ENCODE data around the gene MORN5. TPM values are rescaled to one million over a fixed set of nuclear protein-coding genes. Genes with fewer than 3 reads are reported as not detected.
A peak's percentile ranks its signal among the peaks of the same experiment; 100 is the strongest.

The MORN5 gene
- total and polyA plus RNA-seq, 8 donors = 3.3 to 80.4 (median 13.6) TPM; not detected in 5

- DNase-seq = no peak
- H3K9me3 ChIP-seq = no peaks in the 10 kb centered on the region
- peaks cover 13 to 21% (median 17%) of the 10 kb centered on the region in 4 donors for H3K4me1 ChIP-seq
- peaks cover 18 to 95% (median 46%) of the 10 kb centered on the region in 3 donors for H3K27me3 ChIP-seq
- WGBS, 5 donors = 32 to 56% (median 42%) methylated on average over 20 of the region's 20 CpGs
- no peak for TF ChIP-seq EP300 (IDR thresholded peaks at IDR 0.05)
- TF ChIP-seq POLR2AphosphoS5 (IDR thresholded peaks at IDR 0.05) = no peak
- no peak for TF ChIP-seq CTCF (IDR thresholded peaks at IDR 0.05)
- no peak for TF ChIP-seq POLR2A (IDR thresholded peaks at IDR 0.05)
- no peak overlapping the region for H3K27ac ChIP-seq
- intact Hi-C loops (cut with DNase I; ENCODE audit: low total_unique reads) = no loop called here
- H3K36me3 ChIP-seq = no peaks in the 10 kb centered on the region
- peak overlapping the region; percentile 34 to 61 (median 40) for H3K4me3 ChIP-seq
Measured at GRCh38 chr9:122213102-122213588, 53.4 kb downstream of the MORN5 start.

GRCh38 chr9:122213589-122214413, 54.1 kb downstream of the MORN5 start:
- Histone ChIP-seq H3K9me3 (no peaks in the 10 kb centered on the region), H3K4me1 (peaks cover 15 to 27% (median 22%) of the 10 kb centered on the region in 4 donors), H3K36me3 (no peaks in the 10 kb centered on the region), H3K27ac (no peak overlapping the region), H3K4me3 (peak overlapping the region; percentile 34 to 61 (median 40)), H3K27me3 (peaks cover 18 to 97% (median 53%) of the 10 kb centered on the region in 3 donors)
- intact Hi-C loops (cut with DNase I; ENCODE audit: low total_unique reads) = no loop called here
- peak; percentile 63 to 80 for DNase-seq
- TF ChIP-seq POLR2A (IDR thresholded peaks at IDR 0.05) (no peak), EP300 (IDR thresholded peaks at IDR 0.05) (no peak), POLR2AphosphoS5 (IDR thresholded peaks at IDR 0.05) (no peak), CTCF (IDR thresholded peaks at IDR 0.05) (no peak)
- 2 to 11% (median 6%) methylated on average over 38 to 93 of the region's 93 CpGs for WGBS, 5 donors

DNA sequence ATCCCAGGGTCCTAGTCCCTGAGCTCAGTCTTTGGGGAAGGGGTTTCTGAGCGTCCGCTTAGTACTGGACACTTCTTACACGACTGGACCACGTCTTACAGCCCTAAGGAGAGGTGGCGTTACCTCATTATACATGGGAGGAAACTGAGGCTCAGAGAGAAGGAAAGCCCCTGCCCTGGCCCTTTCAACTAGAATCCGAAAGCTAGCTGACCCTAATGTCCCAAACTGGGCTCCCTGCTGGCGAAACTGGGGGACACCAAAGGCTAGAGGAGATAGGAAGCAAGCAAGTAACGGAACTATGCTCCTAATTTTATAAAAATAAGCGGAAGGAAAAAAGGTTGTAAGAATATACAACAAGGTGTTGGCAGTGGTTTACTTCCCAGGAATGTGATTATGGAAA, 54.8 kb downstream of the MORN5 start:
- Histone ChIP-seq H3K36me3 (no peaks in the 10 kb centered on the region), H3K9me3 (no peaks in the 10 kb centered on the region), H3K27me3 (peaks cover 19 to 98% (median 60%) of the 10 kb centered on the region in 3 donors), H3K4me3 (peak overlapping the region; percentile 34 to 61 (median 40)), H3K4me1 (peaks cover 22 to 34% (median 29%) of the 10 kb centered on the region in 4 donors), H3K27ac (no peak overlapping the region)
- no peak for TF ChIP-seq CTCF (IDR thresholded peaks at IDR 0.05)
- no peak for TF ChIP-seq POLR2AphosphoS5 (IDR thresholded peaks at IDR 0.05)
- no peak for TF ChIP-seq POLR2A (IDR thresholded peaks at IDR 0.05)
- no peak for TF ChIP-seq EP300 (IDR thresholded peaks at IDR 0.05)
- no peak for DNase-seq
- intact Hi-C loops (cut with DNase I; ENCODE audit: low total_unique reads) = no loop called here
- WGBS, 5 donors = 40 to 50% (median 44%) methylated on average over 9 of the region's 9 CpGs

DNA sequence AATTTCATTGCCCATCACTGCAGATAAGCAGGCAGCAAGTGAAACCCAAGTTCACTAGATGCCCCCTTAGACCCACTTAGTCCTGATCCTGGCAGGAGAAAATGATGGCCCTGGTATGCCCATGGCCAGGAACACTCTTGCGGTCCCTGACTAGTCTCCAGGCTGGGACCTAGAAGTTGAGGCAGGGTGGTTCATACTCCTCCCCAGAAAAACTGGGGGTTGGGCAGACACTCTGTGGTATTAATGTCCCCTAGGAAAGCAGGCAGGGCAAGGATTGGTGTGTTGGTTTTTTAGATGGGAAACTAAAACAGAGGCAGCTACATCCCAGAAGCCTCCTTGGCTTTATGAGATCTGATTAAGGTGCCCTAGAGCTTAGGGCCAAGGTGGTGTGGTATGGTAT, 56.0 kb downstream of the MORN5 start:
- H3K27me3 ChIP-seq = peaks cover 29 to 100% (median 72%) of the 10 kb centered on the region in 3 donors
- intact Hi-C loops (cut with DNase I; ENCODE audit: low total_unique reads) = no loop called here
- 85 to 100% (median 91%) methylated on average over 1 of the region's 1 CpG for WGBS, 5 donors

More for the DNA sequence above, 56.0 kb downstream of the MORN5 start:
- Histone ChIP-seq H3K27ac (no peak overlapping the region), H3K36me3 (no peaks in the 10 kb centered on the region), H3K4me3 (no peak overlapping the region), H3K4me1 (peaks cover 31 to 46% (median 41%) of the 10 kb centered on the region in 4 donors), H3K9me3 (no peaks in the 10 kb centered on the region)
- TF ChIP-seq EP300 (IDR thresholded peaks at IDR 0.05) (no peak), CTCF (IDR thresholded peaks at IDR 0.05) (no peak)
- no peak for DNase-seq

All from stomach (tissue), 9 donors.